Erythroblast (primary cell): Measurements from ENCODE around the gene SLC7A4.

ENCODE experiments used
- GATA1 ChIP-seq: IDR thresholded peaks from 2 replicates; pipeline ENCODE4 v1.6.1; 2011; ENCODE audit warnings: low read depth, mild to moderate bottlenecking, control low read depth, low read length, moderate library complexity
- POLR2A ChIP-seq: IDR thresholded peaks from 2 replicates; pipeline ENCODE4 v1.6.1; 2011; ENCODE audit warnings: mild to moderate bottlenecking, low read length

DNA sequence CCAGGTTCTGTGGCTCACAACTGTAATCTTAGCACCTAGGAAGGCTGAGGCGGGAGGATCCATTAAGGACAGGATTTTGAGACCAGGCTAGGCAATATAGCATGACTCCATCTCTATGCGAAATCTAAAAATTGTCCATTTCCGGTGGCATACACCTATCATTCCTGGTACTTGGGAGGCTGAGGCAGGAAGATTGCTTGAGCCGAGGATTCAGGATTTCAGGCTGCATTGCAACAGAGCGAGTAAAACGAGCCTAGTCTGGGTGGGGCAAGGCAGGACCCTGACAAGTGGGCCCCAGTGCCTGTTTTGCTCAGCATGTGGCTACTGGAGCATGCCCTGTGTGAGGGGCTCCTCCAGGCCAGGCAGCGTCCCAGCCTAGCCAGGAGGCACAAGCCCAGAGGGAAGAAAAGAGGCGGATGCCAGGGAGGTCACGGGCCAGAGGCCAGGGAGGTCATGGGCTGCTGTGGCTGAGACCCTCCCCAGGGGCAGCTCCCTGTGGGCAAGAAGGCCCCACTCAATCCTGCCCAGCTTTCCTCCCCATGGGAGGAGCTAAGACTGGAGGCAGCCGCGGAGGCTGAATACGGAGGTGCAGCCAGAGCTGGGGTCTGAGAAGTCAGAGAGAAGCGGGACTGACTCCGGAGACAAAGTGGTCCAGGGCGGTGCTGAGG, 21.8 kb upstream of the SLC7A4 start:
- TF ChIP-seq POLR2A (no peak), GATA1 (no peak)
